CD1c-positive myeloid dendritic cell (primary cell): Measurements from ENCODE around the gene SHCBP1.

Experiments
- DNase-seq: peaks from one replicate; pipeline ENCODE4 v3.0.0-alpha.2; 2016; ENCODE audit errors: extremely low spot score

SHCBP1 gene

GRCh38 chr16:46614006-46614405 is 7.2 kb downstream of the SHCBP1 start:
- no peak for DNase-seq

GRCh38 chr16:46613352-46613751 is 7.8 kb downstream of the SHCBP1 start:
- no peak for DNase-seq

DNA sequence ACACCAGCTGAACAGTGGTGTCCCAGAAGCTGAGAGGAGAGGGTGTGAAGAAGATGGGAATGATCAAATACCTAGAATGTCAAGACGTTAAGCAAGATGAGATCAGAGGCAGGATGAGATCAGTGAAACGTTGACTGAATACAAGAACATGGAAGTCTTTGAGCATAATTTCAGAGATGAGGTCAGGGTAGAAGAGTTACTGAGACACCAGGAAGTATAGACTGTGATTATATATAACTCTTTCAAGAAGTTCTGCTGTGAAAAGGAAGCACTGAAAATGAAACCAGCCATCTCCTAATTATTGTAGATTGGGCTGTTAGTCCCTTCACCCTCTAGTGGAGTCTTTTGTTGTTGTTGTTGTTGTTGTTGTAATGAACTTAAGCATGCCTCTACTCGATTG is 9.1 kb downstream of the SHCBP1 start:
- DNase-seq, result no peak

GRCh38 chr16:46607529-46607928 is 13.7 kb downstream of the SHCBP1 start:
- peak; percentile 33 for DNase-seq

GRCh38 chr16:46606231-46606630 is 14.9 kb downstream of the SHCBP1 start:
- DNase-seq, result no peak

- DNase-seq, result no peak
Measured at GRCh38 chr16:46591257-46591656, 29.9 kb downstream of the SHCBP1 start.

DNA sequence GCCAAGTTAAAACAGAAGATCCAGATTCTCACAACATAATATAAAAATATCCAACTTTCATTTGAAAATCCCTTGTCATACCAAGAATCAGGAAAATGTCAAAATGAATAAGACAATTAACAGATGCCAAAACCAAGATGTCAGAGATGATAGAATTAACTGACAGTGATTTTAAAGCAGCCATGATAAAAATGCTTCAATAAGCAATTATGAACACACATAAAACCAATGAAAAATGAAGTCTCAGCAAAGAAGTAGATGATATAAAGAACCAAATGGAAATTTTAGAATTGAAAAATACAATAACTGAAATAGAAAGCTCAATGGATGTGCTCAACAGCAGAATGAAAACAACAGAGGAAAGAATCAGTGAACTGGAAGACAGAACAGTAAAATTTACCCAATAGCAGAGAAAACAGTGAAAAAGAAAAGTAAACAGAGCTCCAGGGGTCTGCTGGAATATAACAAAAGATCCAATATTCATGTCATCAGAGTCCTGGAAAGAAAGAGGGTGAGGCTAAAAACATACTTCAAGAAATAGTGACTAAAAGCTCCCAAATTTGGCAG is 35.1 kb downstream of the SHCBP1 start:
- no peak for DNase-seq

- DNase-seq, result no peak
Measured at GRCh38 chr16:46583036-46583435, 38.1 kb downstream of the SHCBP1 start.

- DNase-seq, result no peak
Measured at GRCh38 chr16:46582313-46582712, 38.9 kb downstream of the SHCBP1 start.

- DNase-seq, result no peak
Measured at GRCh38 chr16:46577988-46578579, 43.1 kb downstream of the SHCBP1 start.

DNA sequence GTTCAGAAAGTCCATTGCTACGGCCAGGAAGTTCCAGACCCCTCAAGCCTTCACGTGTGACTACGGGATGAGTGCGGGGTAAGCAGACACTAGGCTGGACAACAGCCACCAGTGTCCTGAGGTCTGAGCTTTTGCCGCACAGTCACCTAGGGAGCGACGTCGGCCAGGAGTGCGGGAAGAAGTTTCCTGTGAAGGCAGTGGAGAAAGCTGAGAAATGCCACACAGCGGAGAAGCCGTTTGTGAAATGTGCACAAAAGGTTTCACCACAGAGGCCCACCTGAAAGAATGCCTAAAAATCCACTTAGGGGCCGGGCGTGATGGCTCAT is 47.4 kb downstream of the SHCBP1 start:
- no peak for DNase-seq

GRCh38 chr16:46573008-46573833 is 48.0 kb downstream of the SHCBP1 start:
- DNase-seq, result no peak

DNA sequence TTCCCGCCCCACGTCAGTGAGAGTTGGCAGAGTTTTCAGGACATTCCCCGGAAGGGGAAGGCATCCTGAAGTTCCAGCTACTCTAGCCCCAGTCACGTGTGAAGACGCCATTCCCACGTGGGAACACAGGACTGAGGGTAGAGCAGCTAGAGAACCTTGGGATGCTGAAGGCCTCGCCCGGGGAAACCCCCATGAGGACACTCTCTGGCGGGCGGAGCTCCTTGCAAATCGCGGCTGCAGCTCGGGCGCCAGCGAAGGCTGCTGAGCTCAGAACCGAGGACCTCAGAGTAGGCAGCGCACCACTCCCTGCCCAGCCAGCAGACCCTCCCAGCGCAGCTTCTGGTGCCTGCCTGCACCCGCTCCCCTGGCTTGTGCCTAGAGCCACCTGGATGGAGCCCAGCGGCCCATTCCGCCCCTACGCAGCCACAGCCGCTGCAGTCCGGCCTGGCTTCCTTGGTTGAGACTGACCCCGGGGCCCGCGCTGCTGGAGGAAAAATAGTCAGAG is 51.9 kb downstream of the SHCBP1 start:
- DNase-seq, result no peak

GRCh38 chr16:46568472-46569230 is 52.5 kb downstream of the SHCBP1 start:
- DNase-seq, result no peak

DNA sequence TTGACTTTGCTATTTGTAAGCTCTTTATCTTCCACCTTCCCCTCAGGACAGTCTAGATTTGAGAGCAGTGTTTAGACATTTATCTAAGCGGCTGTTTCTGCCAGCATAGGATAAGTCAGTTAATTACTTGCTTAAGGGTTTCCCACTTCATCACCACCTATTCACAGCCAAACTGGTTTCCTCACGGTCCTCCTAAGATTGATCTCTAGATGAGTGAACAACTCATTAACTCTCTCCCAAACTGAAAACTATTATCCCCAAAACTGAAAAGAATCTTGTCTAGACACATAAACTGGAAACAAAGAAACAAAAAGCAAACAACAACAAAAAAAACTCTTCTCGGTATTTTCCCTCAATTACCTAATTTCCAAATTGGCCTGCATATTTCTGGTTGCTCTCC is 58.2 kb downstream of the SHCBP1 start:
- DNase-seq, result no peak

DNA sequence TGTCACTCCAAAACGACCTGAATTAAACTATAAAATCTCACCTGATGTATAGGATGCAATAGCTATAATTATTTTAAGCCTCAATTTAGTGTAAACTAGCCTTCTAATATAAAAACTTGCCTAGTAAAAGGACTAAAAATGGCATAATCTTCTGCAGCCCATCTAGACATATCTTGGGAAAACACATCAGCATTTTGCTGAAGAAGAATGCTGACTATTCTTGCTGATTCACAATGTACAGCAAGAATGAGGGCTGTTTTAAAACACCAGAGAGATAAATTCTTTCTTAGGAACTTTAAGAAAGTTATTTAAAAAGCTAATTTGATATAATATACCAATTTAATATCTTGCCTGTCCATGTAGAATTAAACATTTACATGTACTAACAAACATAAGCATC is 63.2 kb downstream of the SHCBP1 start:
- no peak for DNase-seq

DNA sequence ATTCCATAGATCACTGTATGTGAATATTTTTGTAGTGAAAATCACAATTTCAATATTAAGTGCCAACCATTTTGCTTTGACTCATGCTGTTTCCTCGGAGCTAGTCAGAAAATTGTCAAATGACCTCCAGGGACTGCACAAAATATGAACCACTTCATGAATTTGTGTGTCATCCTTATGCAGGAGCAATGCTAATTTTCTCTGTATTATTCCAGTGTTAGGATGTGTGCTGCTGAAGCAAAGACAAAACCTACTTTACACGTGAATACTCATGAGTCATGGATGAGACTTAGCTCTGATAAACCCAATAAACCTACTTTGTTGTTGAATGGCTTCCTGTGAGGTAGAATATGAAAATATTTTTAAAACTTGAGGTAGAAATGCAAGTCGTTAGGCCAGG is 65.2 kb downstream of the SHCBP1 start:
- DNase-seq, result no peak

GRCh38 chr16:46554435-46554834 is 66.7 kb downstream of the SHCBP1 start:
- peak; percentile 72 for DNase-seq

- no peak for DNase-seq
Measured at GRCh38 chr16:46549477-46549876, 71.7 kb downstream of the SHCBP1 start.
